Mesodermal cell (in vitro differentiated cells): ENCODE measurements around the gene BRF1.
"Not testable (repeated sequence)": the region's sequence is repeated elsewhere in the genome, so short reads cannot be mapped to it uniquely, and the experiment has no call there.

Experiments
- H3K27ac ChIP-seq: 2 replicates; pipeline ENCODE4 v1.7.0; 2013; ENCODE audit warnings: mild to moderate bottlenecking, low read depth, low read length, moderate library complexity; ENCODE audit not compliant: severe bottlenecking
- H3K36me3 ChIP-seq: 2 replicates; pipeline ENCODE4 v1.7.1; 2013; ENCODE audit warnings: mild to moderate bottlenecking, low read length, moderate library complexity; ENCODE audit not compliant: control insufficient read depth, insufficient read depth
- H3K4me1 ChIP-seq: one replicate; pipeline ENCODE4 v1.7.1; 2013; ENCODE audit warnings: mild to moderate bottlenecking, low read length; ENCODE audit not compliant: insufficient read depth, control insufficient read depth, poor library complexity, severe bottlenecking
- H3K4me3 ChIP-seq: 2 replicates; pipeline ENCODE4 v1.7.0; 2013; ENCODE audit warnings: low read length, control low read depth, mild to moderate bottlenecking; ENCODE audit not compliant: insufficient read depth, poor library complexity, severe bottlenecking; ENCODE audit errors: extremely low read depth
- H3K9me3 ChIP-seq: 2 replicates; pipeline ENCODE4 v1.7.1; 2013; ENCODE audit warnings: mild to moderate bottlenecking, low read length, moderate library complexity; ENCODE audit not compliant: control insufficient read depth
- WGBS, 2 experiments: methylation state at CpG; one replicate each; pipeline ENCODE4 v1.1.5; 2013; ENCODE audit warnings: missing lambda C conversion rate in 2 of 2; ENCODE audit not compliant: insufficient coverage in 2 of 2; 5-methylcytosine and 5-hydroxymethylcytosine counted together

Gene BRF1

DNA sequence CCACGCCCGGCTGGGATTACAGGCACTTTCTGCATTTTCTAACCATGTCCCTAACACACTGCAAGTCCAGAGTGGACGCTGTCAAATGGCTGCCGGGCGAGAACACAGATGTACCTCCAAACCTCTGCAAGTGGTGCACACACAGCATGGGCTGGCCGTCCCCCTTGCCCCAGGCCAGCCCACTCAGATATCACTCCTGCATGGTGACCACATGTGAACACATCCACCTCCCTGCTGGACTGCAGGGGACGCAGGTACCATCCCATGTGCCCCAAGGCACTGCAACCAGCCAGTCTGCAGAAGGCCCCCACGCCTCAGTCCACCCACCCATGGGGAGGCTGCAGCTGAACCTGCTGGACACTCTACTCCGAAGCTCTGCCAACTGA is 14.0 kb downstream of the BRF1 start:
- peaks cover 7% of the 10 kb centered on the region for H3K36me3 ChIP-seq
- peaks cover 4% of the 10 kb centered on the region for H3K4me1 ChIP-seq
- 97 to 98% methylated on average over 6 to 7 of the region's 9 CpGs for WGBS, 2 experiments
- no peaks in the 10 kb centered on the region for H3K9me3 ChIP-seq
- H3K4me3 ChIP-seq, result no peak overlapping the region
- no peak overlapping the region for H3K27ac ChIP-seq

DNA sequence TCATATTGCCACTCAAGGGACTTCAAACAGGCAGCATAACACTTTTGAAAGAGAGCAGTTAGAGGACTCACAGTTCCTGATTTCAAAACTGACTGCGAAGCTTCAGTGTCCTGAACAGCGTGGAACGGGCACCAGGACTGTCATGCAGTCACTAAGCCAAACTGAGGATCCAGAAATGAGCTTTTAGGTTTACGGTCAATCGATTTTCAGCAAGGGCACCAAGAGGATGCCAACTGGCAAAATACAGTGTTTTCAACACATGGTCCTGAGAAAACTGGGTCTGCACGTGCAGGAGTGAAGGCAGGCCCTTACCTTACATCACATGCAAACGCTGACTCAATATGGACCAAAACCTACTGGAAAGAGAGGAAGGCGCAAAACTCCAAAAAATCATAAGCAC is 15.6 kb downstream of the BRF1 start:
- Histone ChIP-seq H3K9me3 (no peaks in the 10 kb centered on the region), H3K4me1 (peaks cover 4% of the 10 kb centered on the region), H3K36me3 (peaks cover 7% of the 10 kb centered on the region), H3K4me3 (no peak overlapping the region), H3K27ac (no peak overlapping the region)
- WGBS, 2 experiments, result 94 to 96% methylated on average over 6 to 7 of the region's 8 CpGs

DNA sequence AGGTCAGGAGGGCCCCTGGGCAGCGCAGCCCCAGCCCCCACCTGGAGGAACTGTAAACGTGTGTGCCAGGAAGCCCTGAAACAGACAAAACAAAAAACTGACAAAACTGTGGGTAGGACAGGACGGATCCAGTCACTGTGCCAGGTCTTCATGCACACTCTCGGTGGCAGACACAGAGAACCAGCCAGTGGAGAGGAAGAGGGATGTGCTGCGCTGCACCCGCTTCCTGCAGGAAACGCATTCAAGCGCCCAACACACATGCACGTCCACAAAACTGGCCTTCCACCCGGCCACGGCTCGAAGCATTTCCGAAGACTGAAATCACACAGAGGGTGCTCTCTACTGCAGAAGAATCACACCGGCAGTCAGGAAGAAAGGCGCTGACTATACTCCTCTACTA is 16.9 kb downstream of the BRF1 start:
- Histone ChIP-seq H3K27ac (no peak overlapping the region), H3K4me1 (peaks cover 4% of the 10 kb centered on the region), H3K9me3 (no peaks in the 10 kb centered on the region), H3K36me3 (peaks cover 7% of the 10 kb centered on the region), H3K4me3 (no peak overlapping the region)
- 92 to 97% methylated on average over 12 to 15 of the region's 15 CpGs for WGBS, 2 experiments

DNA sequence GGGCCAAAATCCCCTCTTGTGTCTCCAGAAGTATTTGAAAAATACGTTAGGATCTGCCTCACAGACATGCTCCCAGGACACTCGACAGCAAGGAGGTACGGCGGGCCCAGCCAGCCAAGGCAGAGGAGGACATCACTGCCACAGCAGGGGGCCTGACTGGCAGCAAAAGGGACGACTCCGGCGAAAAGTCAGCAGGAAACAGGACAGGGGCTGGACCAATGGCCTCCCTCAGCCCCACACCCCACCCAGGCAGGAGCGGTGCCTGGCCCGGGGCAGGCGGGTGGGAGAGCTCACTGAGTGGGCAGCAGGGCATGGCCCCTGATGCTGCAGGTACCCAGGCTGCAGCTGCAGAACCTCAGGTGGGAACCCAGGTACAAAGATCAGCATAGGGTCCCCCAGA is 17.8 kb downstream of the BRF1 start:
- Histone ChIP-seq H3K4me3 (no peak overlapping the region), H3K4me1 (peaks cover 4% of the 10 kb centered on the region), H3K9me3 (no peaks in the 10 kb centered on the region), H3K27ac (no peak overlapping the region), H3K36me3 (peaks cover 7% of the 10 kb centered on the region)
- WGBS, 2 experiments, result 57 to 64% methylated on average over 7 to 8 of the region's 10 CpGs

DNA sequence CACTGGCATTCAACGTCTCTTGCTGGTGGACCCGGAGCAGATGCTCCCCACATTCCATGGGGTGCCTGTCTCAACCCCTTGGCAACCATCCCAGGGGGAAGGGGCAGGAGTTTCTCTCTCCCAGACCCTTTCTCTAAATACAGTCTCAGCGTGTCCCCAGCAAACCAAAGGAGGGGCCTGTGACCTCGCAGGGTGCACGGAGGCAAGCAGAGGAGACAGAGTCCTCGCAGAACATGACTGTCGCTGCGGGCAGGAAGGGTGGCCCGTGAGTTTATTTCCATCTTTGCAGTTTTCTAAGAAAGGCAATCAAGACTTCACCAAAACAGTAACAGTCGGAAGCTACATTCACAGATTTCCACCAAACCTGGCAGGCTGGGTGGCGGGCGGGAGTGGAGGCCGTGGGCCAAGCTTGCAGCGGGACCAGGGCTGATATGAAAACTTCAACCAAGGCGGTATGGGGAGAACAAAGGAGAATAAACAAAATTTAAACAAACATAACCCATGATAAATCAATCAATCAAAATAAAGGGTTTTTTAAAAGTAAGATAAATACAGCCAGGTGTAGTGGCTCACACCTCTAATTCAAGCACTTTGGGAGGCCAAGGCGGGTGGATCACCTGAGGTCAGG is 18.6 kb downstream of the BRF1 start:
- H3K9me3 ChIP-seq, result no peaks in the 10 kb centered on the region
- peaks cover 4% of the 10 kb centered on the region for H3K4me1 ChIP-seq
- H3K36me3 ChIP-seq, result peaks cover 7% of the 10 kb centered on the region
- no peak overlapping the region for H3K27ac ChIP-seq
- 65 to 71% methylated on average over 9 to 11 of the region's 16 CpGs for WGBS, 2 experiments
- H3K4me3 ChIP-seq, result no peak overlapping the region

DNA sequence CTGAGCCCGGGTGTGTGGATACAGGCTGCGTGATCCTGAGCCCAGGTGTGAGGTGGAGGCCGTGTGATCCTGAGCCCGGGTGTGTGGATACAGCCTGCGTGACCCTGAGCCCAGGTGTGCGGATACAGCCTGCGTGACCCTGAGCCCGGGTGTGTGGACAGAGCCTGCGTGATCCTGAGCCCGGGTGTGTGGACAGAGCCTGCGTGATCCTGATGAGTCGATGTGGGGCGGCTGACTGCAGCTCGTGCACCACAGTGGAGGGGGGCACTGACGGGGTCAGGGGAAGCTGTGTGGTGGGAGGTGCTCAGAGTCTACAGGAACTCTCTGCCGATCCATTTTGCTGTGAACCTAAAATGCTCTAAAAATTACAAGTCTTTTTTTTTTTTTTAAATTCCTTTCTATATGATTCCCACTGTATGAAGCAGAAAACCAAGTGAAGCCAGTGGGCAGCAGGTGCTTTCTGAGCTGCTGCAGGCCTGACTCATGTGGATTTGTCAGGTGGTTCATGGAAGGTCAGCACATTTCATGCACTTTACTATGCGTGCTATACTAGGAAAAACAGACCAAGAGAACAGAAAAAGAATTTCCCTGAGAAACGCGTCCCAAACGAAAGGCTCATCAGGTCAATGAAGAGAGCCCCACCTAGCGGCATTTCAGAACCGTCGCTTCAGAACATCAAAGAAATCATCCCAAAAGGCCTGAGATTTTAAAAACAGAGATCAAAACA is 19.3 kb downstream of the BRF1 start:
- WGBS, 2 experiments, result 69 to 72% methylated on average over 17 to 21 of the region's 23 CpGs
- peaks cover 7% of the 10 kb centered on the region for H3K36me3 ChIP-seq
- no peaks in the 10 kb centered on the region for H3K9me3 ChIP-seq

DNA sequence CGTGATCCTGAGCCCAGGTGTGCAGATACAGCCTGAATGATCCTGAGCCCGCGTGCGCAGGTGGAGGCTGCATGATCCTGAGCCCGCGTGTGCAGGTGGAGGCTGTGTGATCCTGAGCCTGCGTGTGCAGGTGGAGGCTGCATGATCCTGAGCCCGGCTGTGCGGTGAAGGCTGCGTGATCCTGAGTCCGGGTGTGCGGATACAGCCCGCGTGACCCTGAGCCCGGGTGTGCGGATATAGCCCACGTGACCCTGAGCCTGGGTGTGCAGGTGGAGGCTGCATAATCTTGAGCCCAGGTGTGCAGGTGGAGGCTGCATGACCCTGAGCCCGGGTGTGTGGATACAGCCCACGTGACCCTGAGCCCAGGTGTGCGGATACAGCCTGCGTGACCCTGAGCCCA is 20.3 kb downstream of the BRF1 start:
- no peaks in the 10 kb centered on the region for H3K9me3 ChIP-seq
- H3K4me3 ChIP-seq, result no peak overlapping the region
- WGBS, 2 experiments, result 91 to 97% methylated on average over 16 of the region's 21 CpGs
- no peak overlapping the region for H3K27ac ChIP-seq
- H3K4me1 ChIP-seq, result peaks cover 4% of the 10 kb centered on the region
- H3K36me3 ChIP-seq, result peaks cover 3% of the 10 kb centered on the region

More for the DNA sequence above, 19.3 kb downstream of the BRF1 start:
- peaks cover 4% of the 10 kb centered on the region for H3K4me1 ChIP-seq
- no peak overlapping the region for H3K4me3 ChIP-seq
- H3K27ac ChIP-seq, result no peak overlapping the region

DNA sequence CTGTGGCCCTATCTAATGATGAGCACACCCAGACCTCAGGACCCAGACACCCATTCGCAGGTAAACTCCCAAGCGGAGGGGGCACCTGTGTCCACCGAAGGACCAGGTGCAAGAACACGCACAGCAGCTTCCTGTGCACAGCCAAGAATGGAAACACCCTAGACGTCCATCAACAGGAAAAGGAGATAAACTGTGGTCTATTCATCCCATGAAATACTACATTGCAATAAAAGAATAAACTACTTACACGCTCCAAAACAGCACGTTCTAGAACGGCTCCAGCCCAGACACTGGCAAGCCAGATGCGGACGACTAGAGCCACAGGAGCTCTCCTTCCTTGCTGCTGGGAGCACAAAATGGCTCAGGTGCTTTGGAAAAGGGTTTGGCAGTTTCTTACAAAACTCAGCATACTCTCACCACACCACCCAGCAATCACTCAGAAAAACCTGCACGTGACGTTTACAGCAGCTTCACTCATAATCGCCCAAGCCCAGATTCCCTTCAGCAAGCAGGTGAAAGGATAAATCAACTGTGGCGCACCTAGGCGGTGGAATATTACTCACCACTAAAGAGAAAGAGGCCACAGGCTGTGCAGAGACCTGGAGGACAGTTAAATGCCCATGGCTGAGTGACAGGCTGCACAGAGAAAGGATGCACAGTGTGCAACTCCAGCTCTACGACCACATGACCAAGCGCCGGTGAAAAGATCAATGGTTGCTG is 21.0 kb downstream of the BRF1 start:
- Histone ChIP-seq H3K9me3 (no peaks in the 10 kb centered on the region), H3K36me3 (peaks cover 3% of the 10 kb centered on the region), H3K4me1 (peaks cover 4% of the 10 kb centered on the region), H3K27ac (no peak overlapping the region), H3K4me3 (no peak overlapping the region)
- 90 to 96% methylated on average over 15 to 17 of the region's 18 CpGs for WGBS, 2 experiments

DNA sequence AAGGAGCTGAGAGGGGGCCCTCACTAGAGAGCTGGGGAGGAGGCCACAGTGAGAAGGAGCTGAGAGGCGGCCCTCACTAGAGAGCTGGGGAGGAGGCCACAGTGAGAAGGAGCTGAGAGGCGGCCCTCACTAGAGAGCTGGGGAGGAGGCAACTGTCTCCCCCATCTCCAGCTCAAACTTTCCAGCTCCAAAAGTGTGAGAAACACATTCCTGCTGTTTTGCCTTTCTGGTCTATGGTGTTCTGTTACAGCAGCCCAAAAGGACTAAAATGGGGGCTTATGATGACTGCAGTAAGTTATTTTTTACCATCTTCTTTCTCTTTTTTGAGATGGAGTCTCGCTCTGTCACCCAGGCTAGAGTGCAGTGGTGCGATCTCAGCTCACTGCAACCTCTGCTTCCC is 23.4 kb downstream of the BRF1 start:
- 65% methylated on average over 2 of the region's 4 CpGs; no CpG with 5 or more reads in 1 of the 2 experiments for WGBS, 2 experiments
- not testable (repeated sequence) for H3K4me1 ChIP-seq, H3K36me3 ChIP-seq, H3K27ac ChIP-seq, H3K9me3 ChIP-seq, H3K4me3 ChIP-seq

DNA sequence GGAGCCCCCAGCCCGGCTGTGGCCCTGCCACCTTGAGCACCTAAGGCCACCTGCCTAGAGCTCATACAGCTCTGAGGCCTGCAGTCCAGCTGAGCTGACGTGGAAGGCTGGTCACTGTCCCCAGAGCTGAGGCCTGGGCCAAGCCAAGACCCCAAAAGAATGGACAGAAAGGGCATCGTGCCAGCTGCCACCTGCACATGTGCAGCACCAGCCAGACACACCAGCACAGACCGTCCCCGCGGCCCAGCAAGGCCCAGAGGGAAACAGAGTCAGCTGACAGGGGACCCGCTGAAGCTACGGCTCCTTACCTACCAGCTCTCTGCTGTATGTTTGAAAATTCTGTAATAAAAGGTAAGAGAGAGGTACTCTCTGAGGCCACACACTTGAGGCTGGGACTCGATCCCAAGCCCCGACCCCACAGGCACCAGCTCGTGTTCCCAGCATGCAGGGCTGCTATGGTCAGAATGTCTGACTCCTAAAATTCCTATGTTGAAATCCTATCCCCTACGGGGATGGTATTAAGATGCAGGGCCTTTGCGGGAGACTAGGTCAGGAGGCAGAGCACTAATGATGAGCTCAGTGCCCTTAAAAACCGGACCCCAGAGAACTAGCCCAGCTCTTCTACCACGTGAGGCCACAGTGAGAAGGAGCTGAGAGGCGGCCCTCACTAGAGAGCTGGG is 25.4 kb downstream of the BRF1 start:
- Histone ChIP-seq H3K36me3 (peaks cover 3% of the 10 kb centered on the region), H3K4me1 (no peaks in the 10 kb centered on the region), H3K4me3 (no peak overlapping the region), H3K9me3 (no peaks in the 10 kb centered on the region), H3K27ac (no peak overlapping the region)
- whole genome bisulfite sequencing, 2 experiments, result 87 to 89% methylated on average over 11 to 13 of the region's 16 CpGs
